ENCODE measurements around the gene CASK. TPM values are rescaled to one million over a fixed set of nuclear protein-coding genes. Genes with fewer than 3 reads are reported as not detected.

Gene CASK
- total and polyA plus RNA-seq, 2 of the 13 experiments (the other 11 are each of a cell fraction or from before 2014, with no cell fraction given) = 14.5 to 16.0 TPM

DNA sequence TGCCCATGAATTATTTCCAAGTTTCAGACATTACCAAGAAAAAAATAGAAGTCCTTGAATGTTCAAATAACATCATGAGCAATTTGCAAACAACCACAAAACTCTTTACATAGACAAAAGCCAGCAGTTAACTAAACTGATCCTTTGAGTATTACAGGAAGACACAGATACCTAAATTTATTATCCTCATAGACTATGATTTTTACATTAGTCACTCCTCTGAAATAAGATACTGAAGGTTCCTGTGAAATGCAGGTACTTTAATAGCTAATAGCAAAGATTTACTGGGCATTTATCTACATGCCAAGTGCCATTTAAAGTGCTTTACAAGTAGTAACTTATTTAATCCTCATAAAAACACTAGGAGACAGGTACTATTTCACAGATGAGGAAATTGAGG, 161.7 kb downstream of the CASK start:
- ChIA-PET CTCF (ENCODE audit: low intra/inter-chr PET ratio, low total read pairs) (no interaction called here), POLR2A (no interaction called here)
- H3K4me1 ChIP-seq (ENCODE audit: insufficient read depth, low read length) = no peaks in the 10 kb centered on the region
- H3K36me3 ChIP-seq (replicated peaks in 1 of 2; ENCODE audit: control insufficient read depth in 1 of 2, insufficient read depth in 2 of 2, low read length in 2 of 2) = no peaks in the 10 kb centered on the region
- FAIRE-seq (no peak), DNase-seq (ENCODE audit: low spot score) (no peak), ATAC-seq (no peak)
- no peak overlapping the region for H3K9ac ChIP-seq (ENCODE audit: insufficient read depth, low read depth, low read length)
- in situ Hi-C loops (cut with HindIII; ENCODE audit: extremely low pct_ligation_motif_present, low pct_unique_long_range_greater_than_20kb) = no loop called here
- no peak overlapping the region for H3K4me3 ChIP-seq (replicated peaks in 1 of 3; ENCODE audit: insufficient read depth in 1 of 3, low read depth in 2 of 3, low read length in 3 of 3)
- no peaks in the 10 kb centered on the region for H3K27me3 ChIP-seq (ENCODE audit: control insufficient read depth in 1 of 2, insufficient read depth in 2 of 2, low read length in 2 of 2)
- no peaks in the 10 kb centered on the region for H3K9me3 ChIP-seq (ENCODE audit: low read length)
- H3K27ac ChIP-seq (ENCODE audit: extremely low read length, insufficient read depth, low read length) = no peak overlapping the region
- intact Hi-C loops (cut with micrococcal nuclease; ENCODE audit: unreplicated experiment) = no loop called here
- H3K4me2 ChIP-seq (ENCODE audit: low read depth, low read length) = no peak overlapping the region
- TF ChIP-seq ZSCAN25 (CRISPR knock-in tag; IDR thresholded peaks at IDR 0.05) (no peak), IRF2 (CRISPR knock-in tag; IDR thresholded peaks at IDR 0.05) (no peak), ZNF10 (CRISPR knock-in tag; IDR thresholded peaks at IDR 0.05; ENCODE audit: borderline replicate concordance, low read depth) (no peak), ZNF230 (CRISPR knock-in tag; IDR thresholded peaks at IDR 0.05) (no peak), SRF (IDR thresholded peaks at IDR 0.05; ENCODE audit: low read depth, low read length) (no peak), HIVEP1 (CRISPR knock-in tag; IDR thresholded peaks at IDR 0.05) (no peak), HDAC6 (IDR thresholded peaks at IDR 0.05; ENCODE audit: low read depth, low read length) (no peak)
- TF ChIP-seq, protein P1, sequence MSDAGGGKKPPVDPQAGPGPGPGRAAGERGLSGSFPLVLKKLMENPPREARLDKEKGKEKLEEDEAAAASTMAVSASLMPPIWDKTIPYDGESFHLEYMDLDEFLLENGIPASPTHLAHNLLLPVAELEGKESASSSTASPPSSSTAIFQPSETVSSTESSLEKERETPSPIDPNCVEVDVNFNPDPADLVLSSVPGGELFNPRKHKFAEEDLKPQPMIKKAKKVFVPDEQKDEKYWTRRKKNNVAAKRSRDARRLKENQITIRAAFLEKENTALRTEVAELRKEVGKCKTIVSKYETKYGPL (CRISPR knock-in tag; IDR thresholded peaks at IDR 0.05) = no peak
- TF ChIP-seq, protein P2, sequence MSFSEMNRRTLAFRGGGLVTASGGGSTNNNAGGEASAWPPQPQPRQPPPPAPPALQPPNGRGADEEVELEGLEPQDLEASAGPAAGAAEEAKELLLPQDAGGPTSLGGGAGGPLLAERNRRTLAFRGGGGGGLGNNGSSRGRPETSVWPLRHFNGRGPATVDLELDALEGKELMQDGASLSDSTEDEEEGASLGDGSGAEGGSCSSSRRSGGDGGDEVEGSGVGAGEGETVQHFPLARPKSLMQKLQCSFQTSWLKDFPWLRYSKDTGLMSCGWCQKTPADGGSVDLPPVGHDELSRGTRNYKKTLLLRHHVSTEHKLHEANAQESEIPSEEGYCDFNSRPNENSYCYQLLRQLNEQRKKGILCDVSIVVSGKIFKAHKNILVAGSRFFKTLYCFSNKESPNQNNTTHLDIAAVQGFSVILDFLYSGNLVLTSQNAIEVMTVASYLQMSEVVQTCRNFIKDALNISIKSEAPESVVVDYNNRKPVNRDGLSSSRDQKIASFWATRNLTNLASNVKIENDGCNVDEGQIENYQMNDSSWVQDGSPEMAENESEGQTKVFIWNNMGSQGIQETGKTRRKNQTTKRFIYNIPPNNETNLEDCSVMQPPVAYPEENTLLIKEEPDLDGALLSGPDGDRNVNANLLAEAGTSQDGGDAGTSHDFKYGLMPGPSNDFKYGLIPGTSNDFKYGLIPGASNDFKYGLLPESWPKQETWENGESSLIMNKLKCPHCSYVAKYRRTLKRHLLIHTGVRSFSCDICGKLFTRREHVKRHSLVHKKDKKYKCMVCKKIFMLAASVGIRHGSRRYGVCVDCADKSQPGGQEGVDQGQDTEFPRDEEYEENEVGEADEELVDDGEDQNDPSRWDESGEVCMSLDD (CRISPR knock-in tag; IDR thresholded peaks at IDR 0.05; ENCODE audit: borderline replicate concordance) = no peak
- TF ChIP-seq, protein P3, sequence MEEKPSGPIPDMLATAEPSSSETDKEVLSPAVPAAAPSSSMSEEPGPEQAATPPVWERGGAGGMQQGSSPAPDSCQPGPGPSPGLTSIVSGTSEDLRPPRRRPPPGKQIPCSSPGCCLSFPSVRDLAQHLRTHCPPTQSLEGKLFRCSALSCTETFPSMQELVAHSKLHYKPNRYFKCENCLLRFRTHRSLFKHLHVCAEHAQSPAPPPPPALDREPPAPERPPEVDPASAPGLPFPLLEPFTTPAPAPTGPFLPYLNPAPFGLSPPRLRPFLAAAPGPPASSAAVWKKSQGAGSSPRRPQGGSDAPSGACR (CRISPR knock-in tag; IDR thresholded peaks at IDR 0.05) = no peak
- H2AFZ ChIP-seq (ENCODE audit: low read length) = no peak overlapping the region
- H4K20me1 ChIP-seq (ENCODE audit: insufficient read depth, low read length) = no peaks in the 10 kb centered on the region
- H3K79me2 ChIP-seq (ENCODE audit: insufficient read depth, low read length) = no peaks in the 10 kb centered on the region
- BruUV-seq (replicated peaks) = no TSS peak

Data from HepG2 (cell line).